ENCODE measurements around the gene SLC47A2.

DNA sequence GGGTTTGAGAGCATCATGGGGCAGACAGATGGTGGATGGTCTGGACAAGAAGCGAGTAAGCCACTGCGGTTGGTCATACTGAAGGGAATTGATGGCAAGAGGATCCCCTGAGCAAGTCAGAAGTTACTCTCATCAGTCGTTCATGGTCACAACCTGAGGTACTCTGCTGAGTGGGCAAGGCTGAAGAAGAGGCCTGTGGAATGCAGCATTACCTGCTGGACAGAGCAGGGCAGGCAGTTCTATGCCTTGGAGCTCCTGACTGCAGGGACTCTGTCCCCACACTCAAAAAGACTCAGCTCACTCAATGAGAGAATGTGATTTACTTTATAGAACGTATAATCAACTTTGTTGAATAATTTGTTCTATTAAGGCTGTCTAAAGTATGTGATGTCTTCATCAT is 39.5 kb downstream of the SLC47A2 start:
- TF ChIP-seq, protein P1, sequence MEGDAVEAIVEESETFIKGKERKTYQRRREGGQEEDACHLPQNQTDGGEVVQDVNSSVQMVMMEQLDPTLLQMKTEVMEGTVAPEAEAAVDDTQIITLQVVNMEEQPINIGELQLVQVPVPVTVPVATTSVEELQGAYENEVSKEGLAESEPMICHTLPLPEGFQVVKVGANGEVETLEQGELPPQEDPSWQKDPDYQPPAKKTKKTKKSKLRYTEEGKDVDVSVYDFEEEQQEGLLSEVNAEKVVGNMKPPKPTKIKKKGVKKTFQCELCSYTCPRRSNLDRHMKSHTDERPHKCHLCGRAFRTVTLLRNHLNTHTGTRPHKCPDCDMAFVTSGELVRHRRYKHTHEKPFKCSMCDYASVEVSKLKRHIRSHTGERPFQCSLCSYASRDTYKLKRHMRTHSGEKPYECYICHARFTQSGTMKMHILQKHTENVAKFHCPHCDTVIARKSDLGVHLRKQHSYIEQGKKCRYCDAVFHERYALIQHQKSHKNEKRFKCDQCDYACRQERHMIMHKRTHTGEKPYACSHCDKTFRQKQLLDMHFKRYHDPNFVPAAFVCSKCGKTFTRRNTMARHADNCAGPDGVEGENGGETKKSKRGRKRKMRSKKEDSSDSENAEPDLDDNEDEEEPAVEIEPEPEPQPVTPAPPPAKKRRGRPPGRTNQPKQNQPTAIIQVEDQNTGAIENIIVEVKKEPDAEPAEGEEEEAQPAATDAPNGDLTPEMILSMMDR (conservative IDR thresholded peaks at IDR 0.05; ENCODE audit: low read length): no peak
- no peak for TF ChIP-seq EZH2phosphoT487 (IDR thresholded peaks at IDR 0.05; ENCODE audit: borderline replicate concordance)

Measured in Loucy (cell line).